Endodermal cell (in vitro differentiated cells): ENCODE measurements around the gene SGPL1. TPM values are rescaled to one million over a fixed set of nuclear protein-coding genes. Genes with fewer than 3 reads are reported as not detected.

Experiments used
- DNase-seq: peaks from one replicate; pipeline ENCODE4 v3.0.0-alpha.2; 2017
- H3K27ac ChIP-seq: 2 replicates; pipeline ENCODE4 v1.5.1; 2013; ENCODE audit warnings: mild to moderate bottlenecking, low read depth, low read length, moderate library complexity
- H3K27me3 ChIP-seq: 2 replicates; pipeline ENCODE4 v1.6.1; 2013; ENCODE audit warnings: mild to moderate bottlenecking, low read length, moderate library complexity; ENCODE audit not compliant: insufficient read depth, control insufficient read depth, poor library complexity, severe bottlenecking
- H3K36me3 ChIP-seq: 2 replicates; pipeline ENCODE4 v1.7.0; 2013; ENCODE audit warnings: mild to moderate bottlenecking, low read length, moderate library complexity; ENCODE audit not compliant: control insufficient read depth, insufficient read depth
- H3K4me1 ChIP-seq: one replicate; pipeline ENCODE4 v1.7.0; 2013; ENCODE audit warnings: low read length; ENCODE audit not compliant: control insufficient read depth, insufficient read depth
- H3K4me3 ChIP-seq: 2 replicates; pipeline ENCODE4 v1.5.1; 2013; ENCODE audit warnings: mild to moderate bottlenecking, low read length, moderate library complexity
- H3K9ac ChIP-seq: 2 replicates; pipeline ENCODE4 v1.6.1; 2013; ENCODE audit warnings: mild to moderate bottlenecking, low read length, moderate library complexity; ENCODE audit not compliant: poor library complexity, severe bottlenecking; ENCODE audit errors: extremely low read depth
- H3K9me3 ChIP-seq: 2 replicates; pipeline ENCODE4 v1.6.1; 2013; ENCODE audit warnings: mild to moderate bottlenecking, low read length, moderate library complexity; ENCODE audit not compliant: control insufficient read depth
- H3K27ac Mint-ChIP-seq: 2 replicates; pipeline ENCODE4 v1.8.0; 2020; ENCODE audit warnings: mixed read lengths
- H3K27me3 Mint-ChIP-seq: 2 replicates; pipeline ENCODE4 v1.8.0; 2021; ENCODE audit warnings: mild to moderate bottlenecking, mixed read lengths; ENCODE audit not compliant: insufficient read depth
- H3K36me3 Mint-ChIP-seq: 2 replicates; pipeline ENCODE4 v1.8.0; 2020; ENCODE audit warnings: low read depth, mixed read lengths
- H3K4me1 Mint-ChIP-seq: 2 replicates; pipeline ENCODE4 v1.8.0; 2020; ENCODE audit warnings: mixed read lengths
- H3K4me3 Mint-ChIP-seq: 2 replicates; pipeline ENCODE4 v1.8.0; 2020; ENCODE audit warnings: mild to moderate bottlenecking, moderate library complexity, mixed read lengths
- H3K9me3 Mint-ChIP-seq: 2 replicates; pipeline ENCODE4 v1.8.0; 2020; ENCODE audit warnings: mild to moderate bottlenecking, mixed read lengths
- WGBS, 2 experiments: methylation state at CpG; one replicate each; pipeline versions ENCODE4 v1.1.5 to v1.1.7; 2013; ENCODE audit warnings: missing lambda C conversion rate in 2 of 2, mixed read lengths in 1 of 2; ENCODE audit not compliant: insufficient coverage in 1 of 2, insufficient read length in 1 of 2; 5-methylcytosine and 5-hydroxymethylcytosine counted together
- total RNA-seq, 2 donors: library from RNA; stranded (reverse); fragmentation: NEBNext Ultra II Directional in 1 of 2; extraction: Animal tissue kit (Norgen Biotek cat#: 25700) in 1 of 2; gene quantifications; 2 replicates in 1 of 2; 3 replicates in 1 of 2; pipeline ENCODE4 v1.2.1, GENCODE V29; 2021
- TF ChIP-seq, protein P1 (sequence below): fragments of 200-600 bp; sonication (generic); conservative IDR thresholded peaks from 2 replicates; pipeline ENCODE4 v1.5.0; 2021; ENCODE audit warnings: antibody characterized with exemption, mild to moderate bottlenecking

SGPL1 gene
- total RNA-seq, 2 donors from 2014 or later, result 95.4 to 103 TPM

DNA sequence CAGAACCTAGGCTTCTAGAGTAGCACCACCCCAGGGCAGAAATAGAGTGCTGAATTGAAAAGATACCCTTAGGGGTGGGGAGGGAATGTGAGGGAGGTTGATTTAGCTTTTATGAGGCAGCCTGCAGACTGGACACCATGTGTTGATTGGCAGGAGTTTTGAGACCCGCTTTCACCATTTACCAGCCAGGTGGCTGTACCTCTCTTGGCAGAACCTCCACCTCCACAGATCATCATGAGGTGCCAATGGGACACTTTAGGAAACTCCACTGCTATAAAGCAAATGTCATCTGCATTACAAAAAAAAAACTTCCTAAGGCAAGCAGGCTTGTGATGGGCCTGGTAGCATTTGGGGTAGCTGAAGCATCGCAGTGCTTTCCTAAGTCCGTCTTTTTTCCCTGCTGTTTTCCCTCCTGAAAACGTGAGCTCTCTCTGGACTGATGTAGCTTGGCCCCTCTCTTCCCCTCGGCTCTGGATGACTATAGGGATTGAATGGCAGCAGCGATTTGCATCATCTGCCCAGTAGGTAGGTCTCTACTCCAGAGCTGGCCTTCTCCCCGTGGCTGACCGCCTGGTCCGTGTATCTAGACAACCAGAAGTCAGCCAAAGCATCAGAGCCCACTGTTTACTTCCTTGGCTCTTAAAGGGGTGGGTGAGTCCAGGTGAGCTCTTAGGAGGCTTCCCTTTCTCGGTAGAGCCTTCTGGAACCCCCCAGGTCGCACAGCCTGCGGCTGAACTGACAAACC is 71.3 kb downstream of the SGPL1 start:
- H3K9me3 Mint-ChIP-seq, result no peaks in the 10 kb centered on the region
- TF ChIP-seq, protein P1, sequence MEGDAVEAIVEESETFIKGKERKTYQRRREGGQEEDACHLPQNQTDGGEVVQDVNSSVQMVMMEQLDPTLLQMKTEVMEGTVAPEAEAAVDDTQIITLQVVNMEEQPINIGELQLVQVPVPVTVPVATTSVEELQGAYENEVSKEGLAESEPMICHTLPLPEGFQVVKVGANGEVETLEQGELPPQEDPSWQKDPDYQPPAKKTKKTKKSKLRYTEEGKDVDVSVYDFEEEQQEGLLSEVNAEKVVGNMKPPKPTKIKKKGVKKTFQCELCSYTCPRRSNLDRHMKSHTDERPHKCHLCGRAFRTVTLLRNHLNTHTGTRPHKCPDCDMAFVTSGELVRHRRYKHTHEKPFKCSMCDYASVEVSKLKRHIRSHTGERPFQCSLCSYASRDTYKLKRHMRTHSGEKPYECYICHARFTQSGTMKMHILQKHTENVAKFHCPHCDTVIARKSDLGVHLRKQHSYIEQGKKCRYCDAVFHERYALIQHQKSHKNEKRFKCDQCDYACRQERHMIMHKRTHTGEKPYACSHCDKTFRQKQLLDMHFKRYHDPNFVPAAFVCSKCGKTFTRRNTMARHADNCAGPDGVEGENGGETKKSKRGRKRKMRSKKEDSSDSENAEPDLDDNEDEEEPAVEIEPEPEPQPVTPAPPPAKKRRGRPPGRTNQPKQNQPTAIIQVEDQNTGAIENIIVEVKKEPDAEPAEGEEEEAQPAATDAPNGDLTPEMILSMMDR, result no peak
- H3K27me3 Mint-ChIP-seq, result no peaks in the 10 kb centered on the region
- WGBS, 2 experiments, result 54 to 80% methylated on average over 4 to 12 of the region's 12 CpGs
- H3K4me3 Mint-ChIP-seq, result peak overlapping the region; percentile 74
- DNase-seq, result peak; percentile 69
- H3K36me3 ChIP-seq, result peaks cover 44% of the 10 kb centered on the region
- no peaks in the 10 kb centered on the region for H3K9me3 ChIP-seq
- H3K4me3 ChIP-seq, result peak overlapping the region; percentile 88
- peaks cover 43% of the 10 kb centered on the region for H3K36me3 Mint-ChIP-seq
- peaks cover 39% of the 10 kb centered on the region for H3K4me1 Mint-ChIP-seq
- H3K4me1 ChIP-seq, result peaks cover 10% of the 10 kb centered on the region
- peak overlapping the region; percentile 52 for H3K27ac Mint-ChIP-seq
- no peaks in the 10 kb centered on the region for H3K27me3 ChIP-seq
- peak overlapping the region; percentile 64 for H3K9ac ChIP-seq
- no peak overlapping the region for H3K27ac ChIP-seq

GRCh38 chr10:70887804-70888800 is 72.4 kb downstream of the SGPL1 start, which contains the start of gene PCBD1:
Gene PCBD1, minus strand, starts transcription at chr10:70888565. Its CDS starts 32 bp downstream, at chr10:70888533.
- H3K27me3 ChIP-seq, result no peaks in the 10 kb centered on the region
- H3K4me3 Mint-ChIP-seq, result peak within 1 kb of the TSS; percentile 74
- WGBS, 2 experiments, result 1% methylated on average over 18 to 85 of the region's 85 CpGs
- H3K27ac ChIP-seq, result no peak within 1 kb of the TSS
- H3K4me3 ChIP-seq, result peak within 1 kb of the TSS; percentile 88
- H3K4me1 ChIP-seq, result peaks cover 10% of the 10 kb centered on the region
- peaks cover 34% of the 10 kb centered on the region for H3K36me3 Mint-ChIP-seq
- peak; percentile 89 for DNase-seq
- H3K27me3 Mint-ChIP-seq, result no peaks in the 10 kb centered on the region
- TF ChIP-seq, protein P1, result no peak
- H3K9me3 ChIP-seq, result no peaks in the 10 kb centered on the region
- peaks cover 34% of the 10 kb centered on the region for H3K36me3 ChIP-seq
- H3K9me3 Mint-ChIP-seq, result no peaks in the 10 kb centered on the region
- H3K9ac ChIP-seq, result peak within 1 kb of the TSS; percentile 64
- H3K27ac Mint-ChIP-seq, result peak within 1 kb of the TSS; percentile 87
- peaks cover 47% of the 10 kb centered on the region for H3K4me1 Mint-ChIP-seq

- H3K27ac ChIP-seq, result no peak overlapping the region
- Mint-ChIP-seq H3K4me1 (peaks cover 50% of the 10 kb centered on the region), H3K27ac (no peak overlapping the region), H3K27me3 (peaks cover 1% of the 10 kb centered on the region), H3K4me3 (peak overlapping the region; percentile 74), H3K36me3 (peaks cover 23% of the 10 kb centered on the region), H3K9me3 (no peaks in the 10 kb centered on the region)
- H3K9me3 ChIP-seq, result peaks cover 2% of the 10 kb centered on the region
- WGBS, 2 experiments, result 93 to 94% methylated on average over 2 to 3 of the region's 3 CpGs
- peaks cover 23% of the 10 kb centered on the region for H3K36me3 ChIP-seq
- H3K4me3 ChIP-seq, result no peak overlapping the region
- no peak for DNase-seq
- H3K4me1 ChIP-seq, result peaks cover 12% of the 10 kb centered on the region
- TF ChIP-seq, protein P1, result no peak
- H3K27me3 ChIP-seq, result no peaks in the 10 kb centered on the region
- no peak overlapping the region for H3K9ac ChIP-seq
Measured at GRCh38 chr10:70889291-70889690, 73.5 kb downstream of the SGPL1 start.
